ENCODE data around the gene DNAAF5. TPM values are rescaled to one million over a fixed set of nuclear protein-coding genes. Genes with fewer than 3 reads are reported as not detected.

DNAAF5 gene
- total and polyA plus RNA-seq, 2 of the 13 experiments (the other 11 are each of a cell fraction or from before 2014, with no cell fraction given), result 11.9 to 21.5 TPM

- TF ChIP-seq ZXDC (CRISPR knock-in tag; IDR thresholded peaks at IDR 0.05), result no peak
- TF ChIP-seq HNRNPL (IDR thresholded peaks at IDR 0.05; ENCODE audit: low read depth, low read length), result no peak
- TF ChIP-seq ZNF704 (CRISPR knock-in tag; IDR thresholded peaks at IDR 0.05; ENCODE audit: borderline replicate concordance), result no peak
- no peak for TF ChIP-seq SPEN (CRISPR knock-in tag; IDR thresholded peaks at IDR 0.05; ENCODE audit: low read depth)
- no peak for TF ChIP-seq DBP (CRISPR knock-in tag; IDR thresholded peaks at IDR 0.05; ENCODE audit: not compliant biosample characterization)
- no peak for TF ChIP-seq NFKBIZ (CRISPR knock-in tag; IDR thresholded peaks at IDR 0.05)
- no peak for TF ChIP-seq HES4 (CRISPR knock-in tag; IDR thresholded peaks at IDR 0.05; ENCODE audit: borderline replicate concordance)
- TF ChIP-seq AKAP8 (CRISPR knock-in tag; IDR thresholded peaks at IDR 0.05), result no peak
- no peak for TF ChIP-seq DDIT3 (CRISPR knock-in tag; IDR thresholded peaks at IDR 0.05)
- no peak for TF ChIP-seq NBN (conservative IDR thresholded peaks at IDR 0.05)
- TF ChIP-seq HNRNPLL (IDR thresholded peaks at IDR 0.05; ENCODE audit: low read depth, low read length, poor library complexity, severe bottlenecking), result peak; percentile 47
- TF ChIP-seq TFE3 (CRISPR knock-in tag; IDR thresholded peaks at IDR 0.05), result no peak
- TF ChIP-seq HNF1B (CRISPR knock-in tag; IDR thresholded peaks at IDR 0.05), result no peak
- peak; percentile 98; the same call in 1 of the 2 replicates for TF ChIP-seq ZBTB7A (CRISPR knock-in tag; IDR thresholded peaks at IDR 0.05)
- no peak for TF ChIP-seq HCFC1 (IDR thresholded peaks at IDR 0.05; ENCODE audit: low read depth, low read length)
- TF ChIP-seq CEBPB (IDR thresholded peaks at IDR 0.05; ENCODE audit: borderline replicate concordance, low read depth, low read length), result no peak
- TF ChIP-seq TERF1 (CRISPR knock-in tag; IDR thresholded peaks at IDR 0.05), result no peak
- no peak for TF ChIP-seq MTA3 (CRISPR knock-in tag; IDR thresholded peaks at IDR 0.05)
- TF ChIP-seq ASH2L (IDR thresholded peaks at IDR 0.05; ENCODE audit: insufficient read length, low read depth, low read length), result peak; percentile 42
Measured at GRCh38 chr7:815284-816216, 89.1 kb downstream of the DNAAF5 start (continued).

Measured in HepG2 (cell line).